HG02970 (cell line): ENCODE results near the gene ACER2.
A peak's percentile ranks its signal among the peaks of the same experiment; 100 is the strongest.

Experiments used
- ATAC-seq: cut with Tn5 transposase; IDR thresholded peaks from one replicate; pipeline ENCODE4 v1.9.1; 2021; ENCODE audit warnings: mild to moderate bottlenecking, moderate library complexity, moderate number of reproducible peaks; ENCODE audit not compliant: unreplicated experiment, low FRiP score

ACER2 gene

DNA sequence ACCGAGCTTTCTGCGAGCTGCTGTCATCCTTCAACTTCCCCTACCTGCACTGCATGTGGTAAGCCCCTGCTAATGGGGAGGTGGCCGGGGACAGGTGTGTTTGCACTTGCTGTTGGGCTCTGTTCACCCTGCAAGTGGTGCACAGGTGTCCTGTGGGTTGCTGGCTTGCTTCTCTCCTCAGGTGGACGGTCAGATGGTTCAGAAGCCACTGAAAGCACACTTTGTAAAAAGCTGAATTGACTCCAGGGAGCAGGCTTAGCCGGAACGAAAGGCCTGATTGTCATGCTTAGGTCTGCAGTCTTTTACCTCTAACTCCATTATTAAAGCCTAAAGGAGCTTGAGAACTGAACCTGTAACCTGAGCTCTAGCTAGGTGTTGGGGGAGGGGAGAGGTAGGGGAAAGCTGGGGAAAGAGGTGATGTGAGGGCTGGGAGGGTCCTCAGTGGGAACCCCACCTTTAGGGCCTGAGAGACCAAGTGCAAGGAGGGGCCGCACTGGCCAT lies 37.6 kb downstream of the ACER2 start:
- no peak for ATAC-seq

DNA sequence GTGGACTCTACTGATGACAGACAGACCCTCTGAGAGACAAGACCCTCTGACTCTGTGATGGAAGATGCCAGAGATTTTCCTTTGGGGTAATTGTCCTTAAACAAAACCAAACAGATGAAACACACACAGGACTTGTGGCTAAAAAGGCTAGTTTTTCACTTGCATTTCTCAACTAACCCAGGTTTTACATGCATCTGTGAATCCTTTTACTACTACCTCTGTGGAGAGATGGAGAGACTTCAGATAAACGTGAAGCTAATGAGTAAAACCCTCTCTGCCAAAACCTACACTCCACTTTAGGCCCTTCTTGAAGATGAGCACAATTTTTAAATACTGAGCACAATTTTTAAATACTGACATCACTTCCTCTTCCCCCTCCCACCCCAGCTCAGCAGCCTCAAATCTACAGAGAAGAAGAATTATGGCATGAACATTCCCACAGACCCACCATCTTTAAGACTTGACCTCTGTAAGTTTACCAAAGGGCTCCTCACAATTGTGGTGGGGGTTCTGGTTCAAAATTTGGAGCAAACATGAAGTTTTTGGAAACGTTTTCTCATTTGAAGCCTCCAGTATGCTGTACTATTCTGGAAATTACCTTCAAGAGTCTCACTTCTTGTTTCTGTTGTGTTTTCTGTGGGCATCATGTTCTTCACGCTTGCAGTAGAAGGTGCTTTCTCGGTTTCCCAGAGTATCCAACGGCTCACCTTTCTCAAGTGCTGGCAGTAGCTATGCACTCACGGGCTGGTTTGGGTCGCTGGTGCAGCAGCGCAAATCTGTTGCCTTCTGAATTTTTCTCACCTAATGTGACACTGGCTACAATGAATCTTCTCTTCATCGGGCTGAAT lies 42.7 kb downstream of the ACER2 start:
- peak; percentile 82 for ATAC-seq

DNA sequence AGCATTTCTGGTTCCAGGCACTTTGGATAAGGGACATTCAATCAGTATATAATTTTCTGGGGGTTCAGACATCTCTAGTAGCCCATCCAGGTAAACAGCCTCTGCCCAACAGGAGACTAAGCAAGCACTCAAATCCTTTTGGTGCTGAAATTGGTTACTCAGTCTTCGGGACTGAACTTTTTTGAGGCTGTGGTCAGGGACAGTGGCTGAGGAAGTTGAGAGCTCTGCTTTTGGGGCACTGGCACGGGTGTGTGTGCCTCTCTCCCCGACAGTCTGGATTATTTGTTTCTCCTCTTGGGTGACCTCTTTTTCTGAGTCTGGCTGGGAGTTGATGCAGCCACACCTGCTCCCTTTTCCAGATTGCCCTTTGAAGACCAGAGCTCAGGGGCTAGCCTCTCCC lies 47.6 kb downstream of the ACER2 start:
- ATAC-seq = no peak

DNA sequence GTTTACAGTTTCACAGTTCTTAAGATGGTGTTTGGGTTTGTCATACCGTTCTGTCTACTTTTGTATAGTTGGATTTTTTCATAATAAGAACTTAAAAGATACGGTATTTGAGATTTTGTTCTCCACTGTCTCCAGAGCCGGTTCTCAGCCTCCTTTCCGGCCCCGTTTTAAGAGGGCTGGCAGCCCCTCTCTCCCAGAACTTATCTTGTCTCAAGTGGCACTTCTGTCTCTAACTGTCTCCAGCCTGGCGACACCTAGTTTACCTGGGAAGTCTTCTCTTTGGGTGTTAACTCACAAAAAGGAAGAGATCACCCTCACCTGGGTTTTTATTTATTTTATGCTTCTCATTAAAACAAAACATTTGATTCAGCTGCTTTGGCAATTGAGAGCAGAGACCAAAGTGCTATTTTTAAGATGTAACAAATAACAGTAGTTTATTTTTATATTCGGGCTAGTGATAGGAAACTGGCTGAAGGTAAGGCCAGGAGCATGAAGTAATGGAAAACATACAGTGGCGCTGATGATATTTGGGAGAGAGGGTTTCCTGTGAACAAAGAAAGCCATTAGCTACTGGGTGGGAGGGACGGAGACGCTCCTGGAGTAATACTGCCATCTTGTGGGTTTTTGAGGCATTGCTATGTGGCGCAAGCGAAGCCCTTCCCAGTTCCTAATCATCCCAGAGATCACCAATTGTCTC lies 48.3 kb downstream of the ACER2 start:
- peak; percentile 58 for ATAC-seq

GRCh38 chr9:19457693-19458009 lies 48.8 kb downstream of the ACER2 start:
- ATAC-seq = no peak

DNA sequence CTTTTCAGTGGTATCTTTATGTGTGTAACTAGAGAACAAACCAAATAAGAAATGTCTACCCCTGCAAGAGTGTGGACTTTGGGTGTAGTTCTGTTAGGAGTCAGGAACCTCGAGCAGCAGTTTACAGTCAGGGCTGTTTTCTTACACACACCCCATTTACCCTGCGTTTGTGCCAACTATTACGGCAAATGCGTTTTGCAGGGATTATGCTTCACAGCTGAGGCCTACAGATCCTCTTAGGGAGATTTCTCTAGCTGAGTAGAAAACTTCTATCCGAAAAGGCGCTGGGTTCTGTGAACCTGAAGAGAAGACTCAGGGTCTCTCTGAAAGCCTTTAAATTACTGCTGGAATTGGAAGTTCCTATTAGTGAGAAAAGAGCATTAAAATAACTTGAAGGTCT lies 51.4 kb downstream of the ACER2 start:
- no peak for ATAC-seq

DNA sequence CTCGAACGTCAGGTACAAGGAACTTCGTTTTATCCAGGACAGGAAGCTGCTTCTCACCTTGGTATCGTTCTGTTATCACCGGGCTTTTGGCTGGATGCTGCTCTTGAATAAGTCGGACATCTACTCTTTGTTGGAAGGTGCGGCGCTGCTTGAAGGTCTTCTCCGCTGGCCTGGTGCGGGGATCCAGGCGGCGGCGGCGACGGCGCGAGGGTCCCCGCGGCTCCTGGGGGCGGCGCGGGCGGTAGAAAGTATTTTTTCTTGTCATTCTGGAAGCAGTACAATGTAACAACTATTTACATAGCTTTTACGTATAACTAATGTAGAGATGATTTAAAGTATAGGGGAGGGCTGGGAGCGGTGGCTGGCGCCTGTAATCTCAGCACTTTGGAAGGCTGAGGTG lies 52.3 kb downstream of the ACER2 start:
- ATAC-seq = no peak

DNA sequence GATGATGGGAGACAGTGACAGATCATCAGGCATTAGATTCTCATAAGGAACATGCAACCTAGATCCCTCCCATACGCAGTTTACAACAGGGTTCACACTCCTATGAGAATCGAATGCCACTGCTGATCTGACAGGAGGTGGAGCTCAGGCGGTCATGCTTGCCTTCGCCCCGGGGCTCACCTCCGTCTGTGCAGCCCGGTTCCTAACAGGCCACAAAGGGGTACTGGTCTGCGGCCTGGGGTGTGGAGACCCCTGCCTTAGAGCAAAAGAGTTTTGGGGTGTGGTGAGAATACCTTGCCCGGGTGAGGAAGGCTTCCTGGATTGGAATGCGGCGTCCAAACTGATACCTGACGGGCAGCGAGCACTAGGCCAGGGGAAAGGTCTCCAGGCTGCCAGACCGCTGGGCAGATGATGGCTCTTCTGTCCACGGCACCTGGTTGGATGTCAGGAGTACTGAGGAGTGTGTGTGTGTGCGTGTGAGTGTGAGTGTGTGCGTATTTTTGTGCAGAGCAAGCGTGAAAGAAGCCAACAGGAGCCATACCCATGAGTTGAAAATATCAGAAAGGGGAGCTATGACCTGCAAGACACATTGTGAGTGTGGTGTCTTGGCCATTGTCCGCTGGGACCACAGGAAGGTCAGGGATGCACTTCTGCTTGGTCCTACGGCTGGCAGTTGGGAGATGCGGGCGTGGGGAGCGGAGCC lies 55.4 kb downstream of the ACER2 start:
- ATAC-seq = no peak

DNA sequence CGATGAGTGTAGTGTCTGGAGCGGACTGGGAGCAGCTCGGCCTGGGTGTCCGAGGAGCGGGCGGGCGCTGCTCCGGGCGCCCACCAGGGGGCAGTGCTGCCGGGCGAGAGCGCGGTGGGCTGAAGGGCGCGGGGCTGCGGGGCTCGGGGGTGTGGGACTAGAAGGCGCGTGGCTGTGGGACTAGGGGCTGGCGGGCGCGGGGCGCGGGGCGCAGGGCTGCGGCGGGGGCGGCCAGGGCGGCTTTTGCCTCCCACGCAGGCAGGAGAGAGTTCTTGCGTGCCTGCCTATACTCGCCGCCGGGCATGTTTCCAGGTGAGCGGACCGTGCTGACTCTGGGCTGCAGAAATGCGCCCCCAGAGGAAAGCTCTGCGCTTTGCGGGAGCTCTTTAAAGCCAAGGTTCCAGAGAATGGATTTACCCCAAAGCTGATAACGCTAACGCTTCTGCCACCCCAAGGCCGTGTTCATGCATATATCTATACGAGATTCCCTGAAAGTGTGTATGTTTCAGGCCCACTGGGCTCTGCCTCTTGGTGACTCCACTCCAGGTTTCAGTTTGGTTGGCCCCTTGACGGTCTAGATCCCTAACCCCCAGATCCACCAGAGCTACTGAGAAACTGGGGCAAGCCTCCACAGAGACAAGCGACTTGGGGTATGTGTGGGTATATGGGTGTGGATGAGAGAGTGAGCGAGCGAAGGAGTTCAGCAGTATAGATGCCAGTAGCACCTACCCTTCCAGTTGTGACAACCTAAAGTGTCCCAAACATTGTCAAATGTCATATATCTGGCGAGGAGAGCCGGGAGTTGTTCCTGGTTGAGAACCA lies 56.2 kb downstream of the ACER2 start:
- ATAC-seq = peak; percentile 86

DNA sequence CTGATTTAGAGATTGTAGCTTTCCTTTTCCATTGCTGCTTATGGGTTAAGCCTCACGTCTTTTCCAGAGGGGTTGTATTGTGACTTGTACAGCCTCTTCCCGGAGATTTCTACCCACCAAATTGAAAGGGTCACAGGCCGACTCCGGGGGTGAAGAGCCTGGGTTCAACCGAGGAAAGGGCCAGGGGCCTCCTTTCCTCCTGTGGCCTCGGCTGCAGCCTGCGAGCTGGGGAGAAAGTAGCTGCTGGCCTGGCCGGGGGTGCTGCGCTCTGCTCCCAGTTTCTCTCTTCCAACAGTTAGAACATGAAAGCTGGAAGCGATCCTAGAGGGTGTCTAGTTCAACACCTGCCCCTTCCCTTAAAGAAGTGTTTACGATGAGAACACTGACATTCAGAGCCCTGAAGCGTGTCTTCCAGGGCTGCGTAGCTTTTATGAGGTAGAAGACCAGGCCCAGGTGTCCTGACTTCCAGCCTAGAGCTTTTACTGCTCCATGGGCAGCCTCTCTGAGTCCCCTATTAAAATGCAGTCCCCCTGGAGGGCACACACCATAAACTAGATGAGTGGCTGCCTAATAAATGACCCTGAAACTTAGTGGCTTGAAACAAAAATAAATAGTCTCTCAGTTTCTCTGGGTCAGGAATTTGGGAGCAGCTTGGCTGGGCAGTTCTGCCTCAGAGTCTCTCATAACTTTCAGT lies 56.9 kb downstream of the ACER2 start:
- no peak for ATAC-seq

DNA sequence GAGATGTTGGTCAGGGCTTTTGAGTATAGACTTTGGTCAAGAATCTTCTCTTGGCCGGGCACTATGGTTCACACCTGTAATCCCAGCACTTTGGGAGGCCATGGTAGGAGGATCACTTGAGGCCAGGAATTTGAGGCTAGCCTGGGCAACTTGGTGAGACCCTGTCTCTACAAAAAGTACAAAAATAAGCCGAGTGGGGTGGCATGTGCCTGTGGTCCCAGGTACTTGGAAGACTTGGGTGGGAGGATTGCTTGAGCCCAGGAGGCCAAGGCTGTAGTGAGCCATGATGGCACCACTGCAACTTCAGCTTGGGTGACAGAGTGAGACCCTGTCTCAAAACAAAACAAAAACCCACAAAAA lies 57.5 kb downstream of the ACER2 start:
- ATAC-seq = no peak

DNA sequence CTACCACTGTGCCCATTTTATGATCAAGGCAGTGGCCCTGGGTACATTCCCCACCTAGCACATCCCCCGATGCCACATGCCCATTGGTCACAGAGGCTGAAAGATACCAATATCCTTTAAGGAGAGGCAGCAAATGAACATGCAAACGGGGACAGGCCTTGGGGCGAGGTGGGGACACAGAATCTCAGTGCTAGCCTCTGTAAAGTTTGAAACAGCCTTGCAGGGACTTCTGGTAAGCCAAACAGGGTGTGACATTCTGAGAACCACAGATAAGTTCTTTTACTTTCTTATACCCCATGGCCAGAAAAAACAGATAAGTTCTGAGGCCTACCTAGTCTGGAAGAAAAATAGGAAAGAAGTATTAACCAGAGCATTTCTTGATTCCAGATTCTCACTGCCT lies 60.5 kb downstream of the ACER2 start:
- no peak for ATAC-seq

DNA sequence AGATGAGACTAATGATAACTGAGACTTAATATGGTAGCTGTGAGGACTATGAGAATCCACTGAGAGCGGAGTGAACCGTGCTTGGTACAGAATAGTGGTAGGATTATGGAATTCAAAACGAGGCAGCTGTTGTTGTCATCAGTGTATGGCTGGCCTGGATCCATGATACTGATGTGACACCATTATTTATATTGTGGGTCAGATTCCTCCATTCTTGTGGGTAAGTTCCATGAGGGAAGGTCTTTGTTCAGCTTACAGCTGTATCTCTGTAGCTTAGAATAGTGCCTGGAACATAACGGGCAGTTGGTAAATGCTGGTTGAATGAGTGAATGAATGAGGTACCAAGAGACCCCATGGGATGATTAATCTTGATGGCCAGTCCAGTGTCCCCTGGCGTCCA lies 61.8 kb downstream of the ACER2 start:
- no peak for ATAC-seq

GRCh38 chr9:19470981-19471650 lies 62.3 kb downstream of the ACER2 start:
- no peak for ATAC-seq

- peak; percentile 52 for ATAC-seq
These were observed 63.2 kb downstream of the ACER2 start for GRCh38 chr9:19471737-19472648.

DNA sequence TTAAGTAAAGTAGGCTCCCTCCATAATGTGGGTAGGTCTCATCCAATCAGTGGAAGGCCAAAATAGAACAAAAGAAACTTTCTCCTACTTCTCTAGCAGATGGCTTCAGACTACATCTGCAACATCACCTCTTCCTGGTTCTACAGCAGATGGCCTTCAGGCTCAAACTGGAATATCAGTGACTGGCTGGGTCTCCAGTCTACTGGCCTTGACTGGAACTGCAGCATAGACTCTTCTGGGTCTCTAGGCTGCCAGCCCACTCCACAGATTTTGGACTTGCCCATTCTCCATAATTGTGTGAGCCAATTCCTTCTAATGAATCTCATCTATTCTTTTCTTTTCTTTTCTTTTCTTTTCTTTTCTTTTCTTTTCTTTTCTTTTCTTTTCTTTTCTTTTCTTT lies 64.8 kb downstream of the ACER2 start:
- no peak for ATAC-seq

DNA sequence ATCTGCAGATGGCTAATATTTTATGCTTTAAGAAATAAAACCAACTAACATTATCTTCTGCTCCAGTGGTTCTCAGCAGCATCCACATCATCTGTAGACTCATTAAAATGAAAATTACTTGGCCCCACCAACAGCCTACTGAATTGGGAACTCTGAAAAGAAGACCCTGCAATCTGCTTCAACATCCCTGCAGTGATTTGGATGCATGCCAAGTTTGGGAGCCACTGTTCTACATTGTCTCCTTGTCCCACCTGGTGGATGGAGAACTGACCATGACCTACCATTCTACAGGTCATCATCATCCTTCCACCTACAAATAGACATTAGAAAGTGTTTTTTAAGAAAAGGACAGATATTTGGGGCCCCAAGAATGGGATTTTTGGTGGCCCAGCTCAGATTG lies 71.1 kb downstream of the ACER2 start:
- ATAC-seq = no peak

DNA sequence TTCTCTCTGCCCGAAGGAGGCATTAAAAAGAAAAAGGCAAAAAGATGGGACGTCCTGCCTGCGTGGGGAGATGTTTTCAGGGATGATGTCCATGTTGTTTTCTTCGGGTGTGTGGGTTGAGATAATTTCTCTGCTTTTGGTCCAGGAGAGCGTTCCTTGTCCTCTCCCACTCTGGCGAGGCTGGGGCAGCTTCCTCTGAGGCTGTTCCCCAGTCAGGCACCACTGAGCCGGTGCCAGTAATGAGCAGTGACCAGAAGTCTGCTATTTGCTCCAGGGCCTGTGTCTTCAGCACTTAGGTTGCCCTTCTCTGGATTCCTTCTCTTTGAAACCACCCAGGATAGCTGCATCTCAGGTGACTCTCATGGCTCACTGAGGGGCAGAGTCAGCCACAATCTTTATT lies 71.5 kb downstream of the ACER2 start:
- no peak for ATAC-seq
